HFFc6 (cell line): ENCODE measurements around the gene TGFBR2. TPM values are rescaled to one million over a fixed set of nuclear protein-coding genes. Genes with fewer than 3 reads are reported as not detected.

Source experiments
- DNase-seq: peaks from one replicate; pipeline ENCODE4 v3.0.0-alpha.2; 2018
- H3K27ac Mint-ChIP-seq: 2 replicates; pipeline ENCODE4 v1.8.0; 2020; ENCODE audit warnings: mild to moderate bottlenecking, mixed read lengths
- H3K27me3 Mint-ChIP-seq: 2 replicates; pipeline ENCODE4 v1.8.0; 2021; ENCODE audit warnings: mild to moderate bottlenecking, moderate library complexity, mixed read lengths; ENCODE audit not compliant: insufficient read depth
- H3K36me3 Mint-ChIP-seq: 2 replicates; pipeline ENCODE4 v1.8.0; 2021; ENCODE audit warnings: low read depth, mixed read lengths
- H3K4me1 Mint-ChIP-seq: 2 replicates; pipeline ENCODE4 v1.8.0; 2020; ENCODE audit warnings: low read depth, mixed read lengths
- H3K4me3 Mint-ChIP-seq: 2 replicates; pipeline ENCODE4 v1.8.0; 2020; ENCODE audit warnings: mild to moderate bottlenecking, moderate library complexity, mixed read lengths
- H3K9me3 Mint-ChIP-seq: 2 replicates; pipeline ENCODE4 v1.8.0; 2020; ENCODE audit warnings: mild to moderate bottlenecking, mixed read lengths
- CTCF ChIP-seq: fragments of 200-600 bp; sonication (generic); IDR thresholded peaks from 2 replicates; pipeline ENCODE4 v1.5.0; 2021; ENCODE audit warnings: antibody characterized with exemption, mild to moderate bottlenecking
- total RNA-seq, 6 experiments: library from RNA; stranded (reverse); fragmentation: NEBNext Ultra II Directional; extraction: Animal tissue kit (Norgen Biotek cat#: 25700); gene quantifications; 2 replicates in 1 of 6; 3 replicates in 5 of 6; pipeline ENCODE4 v1.2.3, GENCODE V29; 2021

TGFBR2 gene
- total RNA-seq, 6 experiments from 2014 or later: 78.5 to 135 (median 118) TPM

GRCh38 chr3:30649572-30650318 lies 43.3 kb downstream of the TGFBR2 start:
- Mint-ChIP-seq H3K4me3 (peak overlapping the region; percentile 21; the same call in 1 of the 2 replicates), H3K9me3 (no peaks in the 10 kb centered on the region), H3K27me3 (no peaks in the 10 kb centered on the region; the same call in 1 of the 2 replicates), H3K36me3 (peaks cover 82% of the 10 kb centered on the region), H3K4me1 (peaks cover 56% of the 10 kb centered on the region), H3K27ac (peak overlapping the region; percentile 74)
- DNase-seq: peak; percentile 49
- no peak for TF ChIP-seq CTCF

GRCh38 chr3:30650348-30650995 lies 44.1 kb downstream of the TGFBR2 start:
- H3K27me3 Mint-ChIP-seq: no peaks in the 10 kb centered on the region; the same call in 1 of the 2 replicates
- peak overlapping the region; percentile 74 for H3K27ac Mint-ChIP-seq
- peaks cover 84% of the 10 kb centered on the region for H3K36me3 Mint-ChIP-seq
- H3K9me3 Mint-ChIP-seq: no peaks in the 10 kb centered on the region
- no peak overlapping the region for H3K4me3 Mint-ChIP-seq
- H3K4me1 Mint-ChIP-seq: peaks cover 59% of the 10 kb centered on the region
- TF ChIP-seq CTCF: no peak
- no peak for DNase-seq

- Mint-ChIP-seq H3K4me1 (peaks cover 70% of the 10 kb centered on the region), H3K4me3 (no peak overlapping the region), H3K27me3 (peaks cover 2% of the 10 kb centered on the region; the same call in 1 of the 2 replicates), H3K9me3 (no peaks in the 10 kb centered on the region), H3K36me3 (peaks cover 72% of the 10 kb centered on the region), H3K27ac (no peak overlapping the region)
- no peak for DNase-seq
- TF ChIP-seq CTCF: no peak
Measured at GRCh38 chr3:30654269-30654668, 47.9 kb downstream of the TGFBR2 start.

GRCh38 chr3:30655187-30655812 lies 48.9 kb downstream of the TGFBR2 start:
- peaks cover 2% of the 10 kb centered on the region; the same call in 1 of the 2 replicates for H3K27me3 Mint-ChIP-seq
- no peak overlapping the region for H3K27ac Mint-ChIP-seq
- H3K4me3 Mint-ChIP-seq: no peak overlapping the region
- DNase-seq: no peak
- H3K4me1 Mint-ChIP-seq: peaks cover 70% of the 10 kb centered on the region
- H3K9me3 Mint-ChIP-seq: no peaks in the 10 kb centered on the region
- peaks cover 61% of the 10 kb centered on the region for H3K36me3 Mint-ChIP-seq
- no peak for TF ChIP-seq CTCF

GRCh38 chr3:30656624-30657141 lies 50.3 kb downstream of the TGFBR2 start:
- Mint-ChIP-seq H3K4me1 (peaks cover 73% of the 10 kb centered on the region), H3K27me3 (peaks cover 2% of the 10 kb centered on the region; the same call in 1 of the 2 replicates), H3K4me3 (no peak overlapping the region), H3K36me3 (peaks cover 60% of the 10 kb centered on the region), H3K9me3 (no peaks in the 10 kb centered on the region), H3K27ac (peak overlapping the region; percentile 92)
- no peak for DNase-seq
- no peak for TF ChIP-seq CTCF
